T-helper 17 cell (primary cell): Measurements from ENCODE around the gene ZSWIM6. TPM values are rescaled to one million over a fixed set of nuclear protein-coding genes. Genes with fewer than 3 reads are reported as not detected.

Experiments
- ATAC-seq: fragments of 150-1000 bp; cut with Tn5 transposase; 2 replicates; pipeline ENCODE4 v1.10.0; 2021; ENCODE audit warnings: mild to moderate bottlenecking, moderate library complexity
- DNase-seq, 3 donors: peaks; one replicate each; pipeline versions ENCODE4 v3.0.0 to v3.0.0-alpha.2; 2020 to 2021
- H3K9me3 ChIP-seq: one replicate; pipeline ENCODE4 v1.7.0; 2013; ENCODE audit warnings: low read length, mild to moderate bottlenecking; ENCODE audit not compliant: control insufficient read depth, poor library complexity, severe bottlenecking
- H3K27ac Mint-ChIP-seq: one replicate; pipeline ENCODE4 v1.8.0; 2022; ENCODE audit warnings: mild to moderate bottlenecking, moderate library complexity, mixed read lengths
- H3K27me3 Mint-ChIP-seq: one replicate; pipeline ENCODE4 v1.8.0; 2022; ENCODE audit warnings: mixed read lengths
- H3K36me3 Mint-ChIP-seq: one replicate; pipeline ENCODE4 v1.8.0; 2022; ENCODE audit warnings: low read depth, mixed read lengths
- H3K4me1 Mint-ChIP-seq: one replicate; pipeline ENCODE4 v1.8.0; 2022; ENCODE audit warnings: mild to moderate bottlenecking, mixed read lengths
- H3K4me3 Mint-ChIP-seq: one replicate; pipeline ENCODE4 v1.8.0; 2022; ENCODE audit warnings: mild to moderate bottlenecking, moderate library complexity, mixed read lengths
- total RNA-seq, 4 donors: library from RNA in 2 of 4; stranded (reverse) in 2 of 4; gene quantifications; one replicate each; pipeline ENCODE4 v1.2.3 and lab custom pipeline; 2022 to 2026

The ZSWIM6 gene
- total RNA-seq, 2 donors from 2014 or later, result 6.5 to 8.7 TPM

GRCh38 chr5:61466017-61466416, 134.0 kb downstream of the ZSWIM6 start:
- no peak for ATAC-seq
- no peaks in the 10 kb centered on the region for H3K36me3 Mint-ChIP-seq
- peaks cover 11% of the 10 kb centered on the region for H3K4me1 Mint-ChIP-seq
- H3K4me3 Mint-ChIP-seq, result no peak overlapping the region
- H3K9me3 ChIP-seq, result no peaks in the 10 kb centered on the region
- DNase-seq, result no peak
- no peak overlapping the region for H3K27ac Mint-ChIP-seq
- no peaks in the 10 kb centered on the region for H3K27me3 Mint-ChIP-seq

- no peak for DNase-seq
- H3K9me3 ChIP-seq, result no peaks in the 10 kb centered on the region
- Mint-ChIP-seq H3K4me1 (peaks cover 20% of the 10 kb centered on the region), H3K27me3 (no peaks in the 10 kb centered on the region), H3K4me3 (no peak overlapping the region), H3K36me3 (no peaks in the 10 kb centered on the region), H3K27ac (no peak overlapping the region)
- ATAC-seq, result no peak
Observed at GRCh38 chr5:61467766-61468482, 135.9 kb downstream of the ZSWIM6 start.

- H3K4me3 Mint-ChIP-seq, result no peak overlapping the region
- no peak overlapping the region for H3K27ac Mint-ChIP-seq
- no peak for ATAC-seq
- no peaks in the 10 kb centered on the region for H3K27me3 Mint-ChIP-seq
- no peaks in the 10 kb centered on the region for H3K36me3 Mint-ChIP-seq
- no peak for DNase-seq
- no peaks in the 10 kb centered on the region for H3K9me3 ChIP-seq
- peaks cover 20% of the 10 kb centered on the region for H3K4me1 Mint-ChIP-seq
Observed at GRCh38 chr5:61468483-61468865, 136.4 kb downstream of the ZSWIM6 start.

- no peak overlapping the region for H3K4me3 Mint-ChIP-seq
- peaks cover 16% of the 10 kb centered on the region for H3K4me1 Mint-ChIP-seq
- DNase-seq (no peak), ATAC-seq (no peak)
- H3K9me3 ChIP-seq, result no peaks in the 10 kb centered on the region
- no peaks in the 10 kb centered on the region for H3K36me3 Mint-ChIP-seq
- no peak overlapping the region for H3K27ac Mint-ChIP-seq
- no peaks in the 10 kb centered on the region for H3K27me3 Mint-ChIP-seq
Observed at GRCh38 chr5:61471352-61471751, 139.3 kb downstream of the ZSWIM6 start.

- no peak for DNase-seq
- Mint-ChIP-seq H3K27me3 (no peaks in the 10 kb centered on the region), H3K4me3 (no peak overlapping the region), H3K36me3 (no peaks in the 10 kb centered on the region), H3K27ac (no peak overlapping the region), H3K4me1 (peaks cover 16% of the 10 kb centered on the region)
- H3K9me3 ChIP-seq, result no peaks in the 10 kb centered on the region
- no peak for ATAC-seq
Observed at GRCh38 chr5:61472172-61472958, 140.3 kb downstream of the ZSWIM6 start.

GRCh38 chr5:61474746-61475145, 142.7 kb downstream of the ZSWIM6 start:
- no peak for ATAC-seq
- Mint-ChIP-seq H3K36me3 (no peaks in the 10 kb centered on the region), H3K27me3 (no peaks in the 10 kb centered on the region), H3K27ac (no peak overlapping the region), H3K4me3 (no peak overlapping the region), H3K4me1 (peaks cover 11% of the 10 kb centered on the region)
- no peaks in the 10 kb centered on the region for H3K9me3 ChIP-seq
- no peak for DNase-seq

GRCh38 chr5:61477788-61478187, 145.7 kb downstream of the ZSWIM6 start:
- H3K4me3 Mint-ChIP-seq, result no peak overlapping the region
- peaks cover 3% of the 10 kb centered on the region for H3K4me1 Mint-ChIP-seq
- H3K27ac Mint-ChIP-seq, result no peak overlapping the region
- no peak for DNase-seq
- H3K27me3 Mint-ChIP-seq, result no peaks in the 10 kb centered on the region
- H3K36me3 Mint-ChIP-seq, result no peaks in the 10 kb centered on the region
- H3K9me3 ChIP-seq, result no peaks in the 10 kb centered on the region
- ATAC-seq, result no peak

- no peak for ATAC-seq
- Mint-ChIP-seq H3K27me3 (no peaks in the 10 kb centered on the region), H3K4me3 (no peak overlapping the region), H3K4me1 (peaks cover 3% of the 10 kb centered on the region), H3K27ac (no peak overlapping the region), H3K36me3 (peaks cover 2% of the 10 kb centered on the region)
- H3K9me3 ChIP-seq, result no peaks in the 10 kb centered on the region
- DNase-seq, result no peak
Observed at GRCh38 chr5:61479850-61480614, 148.0 kb downstream of the ZSWIM6 start.

- H3K27me3 Mint-ChIP-seq, result no peaks in the 10 kb centered on the region
- no peak overlapping the region for H3K27ac Mint-ChIP-seq
- no peak for ATAC-seq
- H3K9me3 ChIP-seq, result no peaks in the 10 kb centered on the region
- no peak for DNase-seq
- peaks cover 5% of the 10 kb centered on the region for H3K4me1 Mint-ChIP-seq
- H3K36me3 Mint-ChIP-seq, result peaks cover 5% of the 10 kb centered on the region
- H3K4me3 Mint-ChIP-seq, result no peak overlapping the region
Observed at GRCh38 chr5:61482980-61483379, 150.9 kb downstream of the ZSWIM6 start.

GRCh38 chr5:61486476-61486875, 154.4 kb downstream of the ZSWIM6 start:
- Mint-ChIP-seq H3K4me3 (no peak overlapping the region), H3K4me1 (peaks cover 8% of the 10 kb centered on the region), H3K36me3 (peaks cover 7% of the 10 kb centered on the region), H3K27ac (no peak overlapping the region), H3K27me3 (no peaks in the 10 kb centered on the region)
- ATAC-seq, result no peak
- H3K9me3 ChIP-seq, result no peaks in the 10 kb centered on the region
- no peak for DNase-seq

- no peak overlapping the region for H3K4me3 Mint-ChIP-seq
- ATAC-seq (no peak), DNase-seq (no peak)
- no peaks in the 10 kb centered on the region for H3K27me3 Mint-ChIP-seq
- H3K9me3 ChIP-seq, result no peaks in the 10 kb centered on the region
- peaks cover 8% of the 10 kb centered on the region for H3K4me1 Mint-ChIP-seq
- no peak overlapping the region for H3K27ac Mint-ChIP-seq
- peaks cover 5% of the 10 kb centered on the region for H3K36me3 Mint-ChIP-seq
Observed at GRCh38 chr5:61489574-61489973, 157.5 kb downstream of the ZSWIM6 start.

GRCh38 chr5:61491861-61492260, 159.8 kb downstream of the ZSWIM6 start:
- H3K4me3 Mint-ChIP-seq, result no peak overlapping the region
- H3K27me3 Mint-ChIP-seq, result no peaks in the 10 kb centered on the region
- H3K27ac Mint-ChIP-seq, result no peak overlapping the region
- no peak for ATAC-seq
- no peak for DNase-seq
- H3K9me3 ChIP-seq, result no peaks in the 10 kb centered on the region
- H3K36me3 Mint-ChIP-seq, result peaks cover 4% of the 10 kb centered on the region
- peaks cover 3% of the 10 kb centered on the region for H3K4me1 Mint-ChIP-seq

- Mint-ChIP-seq H3K36me3 (peaks cover 3% of the 10 kb centered on the region), H3K27ac (no peak overlapping the region), H3K27me3 (no peaks in the 10 kb centered on the region), H3K4me1 (peaks cover 2% of the 10 kb centered on the region), H3K4me3 (no peak overlapping the region)
- no peaks in the 10 kb centered on the region for H3K9me3 ChIP-seq
- DNase-seq, result no peak
- ATAC-seq, result no peak
Observed at GRCh38 chr5:61493973-61494372, 161.9 kb downstream of the ZSWIM6 start.
